Coronary artery (tissue), 2 donors: ENCODE results near the gene GARIN5B.

Source experiments
- DNase-seq: peaks from one replicate; pipeline ENCODE4 v3.0.0-alpha.2; 2017; ENCODE audit warnings: low spot score
- H3K27ac ChIP-seq, 2 donors: fragments of 200-600 bp; sonication (generic); one replicate each; pipeline ENCODE4 v1.5.1; 2016 to 2019
- H3K4me3 ChIP-seq: fragments of 200-600 bp; sonication (generic); 2 replicates; pipeline ENCODE4 v1.5.1; 2016; ENCODE audit warnings: mild to moderate bottlenecking, moderate library complexity
- CTCF ChIP-seq: fragments of 200-600 bp; sonication (generic); IDR thresholded peaks from one replicate; pipeline ENCODE4 v1.5.1; 2019; ENCODE audit warnings: antibody characterized with exemption

Gene GARIN5B

GRCh38 chr19:55346725-55347441 is 16.2 kb downstream of the GARIN5B start:
- peak overlapping the region in 1 of 2 donors; percentile 56 for H3K27ac ChIP-seq
- H3K4me3 ChIP-seq = no peak overlapping the region
- no peak for DNase-seq
- TF ChIP-seq CTCF = no peak

GRCh38 chr19:55345818-55346724 is 17.0 kb downstream of the GARIN5B start:
- Histone ChIP-seq H3K4me3 (no peak overlapping the region), H3K27ac (peak overlapping the region in 1 of 2 donors; percentile 51)
- no peak for DNase-seq
- no peak for TF ChIP-seq CTCF

GRCh38 chr19:55345101-55345817 is 17.8 kb downstream of the GARIN5B start:
- DNase-seq = no peak
- TF ChIP-seq CTCF = no peak
- Histone ChIP-seq H3K27ac (peak overlapping the region in 1 of 2 donors; percentile 51), H3K4me3 (no peak overlapping the region)

- Histone ChIP-seq H3K4me3 (no peak overlapping the region), H3K27ac (no peak overlapping the region)
- no peak for TF ChIP-seq CTCF
- DNase-seq = no peak
These were observed 18.6 kb downstream of the GARIN5B start for GRCh38 chr19:55344444-55344843.

GRCh38 chr19:55341595-55342531 is 21.2 kb downstream of the GARIN5B start:
- no peak for DNase-seq
- Histone ChIP-seq H3K27ac (no peak overlapping the region), H3K4me3 (peak overlapping the region; percentile 75)

More at GRCh38 chr19:55341595-55342531, 21.2 kb downstream of the GARIN5B start:
- TF ChIP-seq CTCF = no peak
